ENCODE results near the gene MGAT5.

Gene MGAT5

GRCh38 chr2:134331081-134331480 lies 77.2 kb downstream of the MGAT5 start:
- 97% methylated on average over 3 of the region's 3 CpGs for WGBS
- Histone ChIP-seq H2BK120ac (ENCODE audit: low read depth, low read length) (no peak overlapping the region), H4K8ac (ENCODE audit: low read length) (no peak overlapping the region), H3K36me3 (ENCODE audit: control insufficient read depth in 1 of 2, insufficient read depth in 2 of 2, low read depth in 1 of 2, low read length in 2 of 2) (no peaks in the 10 kb centered on the region), H3K4ac (ENCODE audit: low read depth in 1 of 2, low read length in 2 of 2) (no peak overlapping the region), H3K27me3 (ENCODE audit: control insufficient read depth in 1 of 2, insufficient read depth in 1 of 2, low read length in 2 of 2) (no peaks in the 10 kb centered on the region), H3K79me1 (replicated peaks; ENCODE audit: low read length, poor library complexity, severe bottlenecking) (peaks cover 1% of the 10 kb centered on the region), H3K9ac (ENCODE audit: low read length) (no peak overlapping the region), H3K14ac (ENCODE audit: low read length in 2 of 2) (no peak overlapping the region), H3K23ac (ENCODE audit: low read length in 2 of 2) (no peak overlapping the region), H3K27ac (ENCODE audit: low read length, poor library complexity, severe bottlenecking) (no peak overlapping the region), H2BK5ac (ENCODE audit: low read depth, low read length, poor library complexity, severe bottlenecking) (no peak overlapping the region), H3K4me1 (ENCODE audit: control insufficient read depth, insufficient read depth, low read depth, low read length) (peaks cover 1% of the 10 kb centered on the region), H2AFZ (ENCODE audit: low read depth, low read length) (no peak overlapping the region), H3K4me2 (ENCODE audit: low read length, poor library complexity, severe bottlenecking) (no peak overlapping the region), H2AK5ac (ENCODE audit: low read length, severe bottlenecking) (no peak overlapping the region), H3K9me3 (ENCODE audit: control insufficient read depth, low read length) (no peaks in the 10 kb centered on the region), H3K4me3 (ENCODE audit: insufficient read depth in 1 of 2, low read depth in 1 of 2, low read length in 2 of 2) (no peak overlapping the region), H3K18ac (ENCODE audit: low read depth in 1 of 2, low read length in 2 of 2) (no peak overlapping the region), H4K91ac (ENCODE audit: low read length) (no peak overlapping the region), H2BK12ac (ENCODE audit: low read length in 2 of 2) (no peak overlapping the region), H2BK15ac (ENCODE audit: low read depth, poor library complexity, severe bottlenecking) (no peak overlapping the region)
- no peak for DNase-seq

GRCh38 chr2:134333646-134334189 lies 79.8 kb downstream of the MGAT5 start:
- peaks cover 1% of the 10 kb centered on the region for H3K79me1 ChIP-seq (replicated peaks; ENCODE audit: low read length, poor library complexity, severe bottlenecking)
- H2BK12ac ChIP-seq (ENCODE audit: low read length in 2 of 2), result no peak overlapping the region
- H3K27ac ChIP-seq (ENCODE audit: low read length, poor library complexity, severe bottlenecking), result no peak overlapping the region
- H4K8ac ChIP-seq (ENCODE audit: low read length), result no peak overlapping the region
- H3K23ac ChIP-seq (ENCODE audit: low read length in 2 of 2), result no peak overlapping the region
- H3K27me3 ChIP-seq (ENCODE audit: control insufficient read depth in 1 of 2, insufficient read depth in 1 of 2, low read length in 2 of 2), result no peaks in the 10 kb centered on the region
- H2AK5ac ChIP-seq (ENCODE audit: low read length, severe bottlenecking), result no peak overlapping the region
- H2BK15ac ChIP-seq (ENCODE audit: low read depth, poor library complexity, severe bottlenecking), result no peak overlapping the region
- no peak overlapping the region for H3K14ac ChIP-seq (ENCODE audit: low read length in 2 of 2)
- H3K36me3 ChIP-seq (ENCODE audit: control insufficient read depth in 1 of 2, insufficient read depth in 2 of 2, low read depth in 1 of 2, low read length in 2 of 2), result no peaks in the 10 kb centered on the region
- H3K9ac ChIP-seq (ENCODE audit: low read length), result no peak overlapping the region
- H3K18ac ChIP-seq (ENCODE audit: low read depth in 1 of 2, low read length in 2 of 2), result no peak overlapping the region
- H3K4me3 ChIP-seq (ENCODE audit: insufficient read depth in 1 of 2, low read depth in 1 of 2, low read length in 2 of 2), result no peak overlapping the region
- H3K4me1 ChIP-seq (ENCODE audit: control insufficient read depth, insufficient read depth, low read depth, low read length), result peaks cover 1% of the 10 kb centered on the region
- no peak overlapping the region for H2BK120ac ChIP-seq (ENCODE audit: low read depth, low read length)
- no peak overlapping the region for H3K4ac ChIP-seq (ENCODE audit: low read depth in 1 of 2, low read length in 2 of 2)
- H2BK5ac ChIP-seq (ENCODE audit: low read depth, low read length, poor library complexity, severe bottlenecking), result no peak overlapping the region
- no peak overlapping the region for H3K4me2 ChIP-seq (ENCODE audit: low read length, poor library complexity, severe bottlenecking)
- H4K91ac ChIP-seq (ENCODE audit: low read length), result no peak overlapping the region
- 90% methylated on average over 2 of the region's 3 CpGs for WGBS
- H3K9me3 ChIP-seq (ENCODE audit: control insufficient read depth, low read length), result no peaks in the 10 kb centered on the region
- DNase-seq, result peak; percentile 55
- H2AFZ ChIP-seq (ENCODE audit: low read depth, low read length), result no peak overlapping the region

GRCh38 chr2:134334542-134335353 lies 80.9 kb downstream of the MGAT5 start:
- Histone ChIP-seq H3K36me3 (ENCODE audit: control insufficient read depth in 1 of 2, insufficient read depth in 2 of 2, low read depth in 1 of 2, low read length in 2 of 2) (no peaks in the 10 kb centered on the region), H3K4ac (ENCODE audit: low read depth in 1 of 2, low read length in 2 of 2) (no peak overlapping the region), H2BK12ac (ENCODE audit: low read length in 2 of 2) (no peak overlapping the region), H3K18ac (ENCODE audit: low read depth in 1 of 2, low read length in 2 of 2) (no peak overlapping the region), H3K27ac (ENCODE audit: low read length, poor library complexity, severe bottlenecking) (no peak overlapping the region), H2BK120ac (ENCODE audit: low read depth, low read length) (no peak overlapping the region), H3K9me3 (ENCODE audit: control insufficient read depth, low read length) (no peaks in the 10 kb centered on the region), H3K4me3 (ENCODE audit: insufficient read depth in 1 of 2, low read depth in 1 of 2, low read length in 2 of 2) (no peak overlapping the region), H2AFZ (ENCODE audit: low read depth, low read length) (no peak overlapping the region), H3K4me2 (ENCODE audit: low read length, poor library complexity, severe bottlenecking) (no peak overlapping the region), H3K9ac (ENCODE audit: low read length) (no peak overlapping the region), H3K14ac (ENCODE audit: low read length in 2 of 2) (no peak overlapping the region), H3K79me1 (replicated peaks; ENCODE audit: low read length, poor library complexity, severe bottlenecking) (peaks cover 1% of the 10 kb centered on the region), H4K91ac (ENCODE audit: low read length) (no peak overlapping the region), H3K23ac (ENCODE audit: low read length in 2 of 2) (no peak overlapping the region), H2AK5ac (ENCODE audit: low read length, severe bottlenecking) (no peak overlapping the region), H3K4me1 (ENCODE audit: control insufficient read depth, insufficient read depth, low read depth, low read length) (peaks cover 1% of the 10 kb centered on the region), H3K27me3 (ENCODE audit: control insufficient read depth in 1 of 2, insufficient read depth in 1 of 2, low read length in 2 of 2) (no peaks in the 10 kb centered on the region), H2BK15ac (ENCODE audit: low read depth, poor library complexity, severe bottlenecking) (no peak overlapping the region), H2BK5ac (ENCODE audit: low read depth, low read length, poor library complexity, severe bottlenecking) (no peak overlapping the region), H4K8ac (ENCODE audit: low read length) (no peak overlapping the region)
- DNase-seq, result no peak
- WGBS, result 0% methylated on average over 1 of the region's 3 CpGs

- Histone ChIP-seq H3K4me2 (ENCODE audit: low read length, poor library complexity, severe bottlenecking) (no peak overlapping the region), H2BK120ac (ENCODE audit: low read depth, low read length) (no peak overlapping the region), H3K14ac (ENCODE audit: low read length in 2 of 2) (no peak overlapping the region), H3K9ac (ENCODE audit: low read length) (no peak overlapping the region), H2BK15ac (ENCODE audit: low read depth, poor library complexity, severe bottlenecking) (no peak overlapping the region), H3K36me3 (ENCODE audit: control insufficient read depth in 1 of 2, insufficient read depth in 2 of 2, low read depth in 1 of 2, low read length in 2 of 2) (no peaks in the 10 kb centered on the region), H3K4me1 (ENCODE audit: control insufficient read depth, insufficient read depth, low read depth, low read length) (peaks cover 1% of the 10 kb centered on the region), H3K27ac (ENCODE audit: low read length, poor library complexity, severe bottlenecking) (no peak overlapping the region), H3K4ac (ENCODE audit: low read depth in 1 of 2, low read length in 2 of 2) (no peak overlapping the region), H3K18ac (ENCODE audit: low read depth in 1 of 2, low read length in 2 of 2) (no peak overlapping the region), H3K79me1 (replicated peaks; ENCODE audit: low read length, poor library complexity, severe bottlenecking) (peaks cover 1% of the 10 kb centered on the region), H3K23ac (ENCODE audit: low read length in 2 of 2) (no peak overlapping the region), H3K27me3 (ENCODE audit: control insufficient read depth in 1 of 2, insufficient read depth in 1 of 2, low read length in 2 of 2) (no peaks in the 10 kb centered on the region), H2AFZ (ENCODE audit: low read depth, low read length) (no peak overlapping the region), H2AK5ac (ENCODE audit: low read length, severe bottlenecking) (no peak overlapping the region), H4K8ac (ENCODE audit: low read length) (no peak overlapping the region), H3K9me3 (ENCODE audit: control insufficient read depth, low read length) (no peaks in the 10 kb centered on the region), H2BK5ac (ENCODE audit: low read depth, low read length, poor library complexity, severe bottlenecking) (no peak overlapping the region), H3K4me3 (ENCODE audit: insufficient read depth in 1 of 2, low read depth in 1 of 2, low read length in 2 of 2) (no peak overlapping the region), H2BK12ac (ENCODE audit: low read length in 2 of 2) (no peak overlapping the region), H4K91ac (ENCODE audit: low read length) (no peak overlapping the region)
- DNase-seq, result no peak
- WGBS, result 100% methylated on average over 1 of the region's 1 CpG
Observed at GRCh38 chr2:134335601-134336000, 81.7 kb downstream of the MGAT5 start.

Measured in mesenchymal stem cell (in vitro differentiated cells and primary cell).